CD4-positive, alpha-beta memory T cell (primary cell): Measurements from ENCODE around the gene OR6N1. TPM values are rescaled to one million over a fixed set of nuclear protein-coding genes. Genes with fewer than 3 reads are reported as not detected.

Experiments used
- CTCF ChIA-PET: fragments of 350-600 bp; sonication (Branson Sonifier 250); formaldehyde crosslinking; loops from one replicate; lab custom pipeline; 2021; ENCODE audit warnings: inconsistent platforms; ENCODE audit not compliant: partially characterized antibody; lab: Charles Lee
- POLR2A ChIA-PET: fragments of 350-600 bp; sonication (Branson Sonifier 250); formaldehyde crosslinking; loops from one replicate; lab custom pipeline; 2021; ENCODE audit not compliant: partially characterized antibody; lab: Charles Lee
- DNase-seq, 5 donors: peaks; one replicate each; pipeline versions ENCODE4 v3.0.0 to v3.0.0-alpha.2; 2020 to 2022; ENCODE audit warnings: mixed read lengths in 1 of 5
- H3K27ac ChIP-seq: one replicate; pipeline ENCODE4 v1.7.0; 2013; ENCODE audit warnings: low read depth, low read length
- H3K27me3 ChIP-seq: 2 replicates; pipeline ENCODE4 v1.7.0; 2013; ENCODE audit warnings: mild to moderate bottlenecking, low read length, moderate library complexity; ENCODE audit not compliant: insufficient read depth
- H3K36me3 ChIP-seq: 2 replicates; pipeline ENCODE4 v1.7.0; 2013; ENCODE audit warnings: mild to moderate bottlenecking, low read length, moderate library complexity; ENCODE audit not compliant: insufficient read depth
- H3K4me1 ChIP-seq: 2 replicates; pipeline ENCODE4 v1.7.0; 2013; ENCODE audit warnings: mild to moderate bottlenecking, low read length, moderate library complexity; ENCODE audit not compliant: insufficient read depth
- H3K4me3 ChIP-seq, 2 donors: one replicate each; pipeline ENCODE4 v1.7.0; 2013; ENCODE audit warnings: low read length in 2 of 2, mild to moderate bottlenecking in 1 of 2
- H3K9me3 ChIP-seq, 2 donors: one replicate each; pipeline ENCODE4 v1.7.0; 2013; ENCODE audit warnings: low read length in 2 of 2, control low read depth in 1 of 2; ENCODE audit not compliant: control insufficient read depth in 1 of 2
- H3K27ac Mint-ChIP-seq, 7 donors: one replicate each; pipeline ENCODE4 v1.8.0; 2020 to 2021; ENCODE audit warnings: mixed read lengths in 7 of 7, mild to moderate bottlenecking in 6 of 7, inconsistent platforms in 3 of 7, moderate library complexity in 3 of 7
- H3K27me3 Mint-ChIP-seq, 2 donors: one replicate each; pipeline ENCODE4 v1.8.0; 2020 to 2021; ENCODE audit warnings: mixed read lengths in 2 of 2
- H3K36me3 Mint-ChIP-seq, 2 donors: one replicate each; pipeline ENCODE4 v1.8.0; 2020 to 2021; ENCODE audit warnings: mixed read lengths in 2 of 2, inconsistent platforms in 1 of 2, mild to moderate bottlenecking in 1 of 2
- H3K4me1 Mint-ChIP-seq, 4 donors: one replicate each; pipeline ENCODE4 v1.8.0; 2020 to 2021; ENCODE audit warnings: mixed read lengths in 4 of 4, mild to moderate bottlenecking in 1 of 4
- H3K4me3 Mint-ChIP-seq, 8 donors: one replicate each; pipeline ENCODE4 v1.8.0; 2020 to 2021; ENCODE audit warnings: mixed read lengths in 8 of 8, mild to moderate bottlenecking in 7 of 8, moderate library complexity in 6 of 8, inconsistent platforms in 3 of 8
- H3K9me3 Mint-ChIP-seq, 8 donors: one replicate each; pipeline ENCODE4 v1.8.0; 2020 to 2021; ENCODE audit warnings: mixed read lengths in 8 of 8, mild to moderate bottlenecking in 5 of 8, inconsistent platforms in 3 of 8, moderate library complexity in 1 of 8
- intact Hi-C: fragments of 100-400 bp; cut with micrococcal nuclease; formaldehyde crosslinking; loops from one replicate; pipeline ENCODE4 v1.15.1; 2023
- polyA plus RNA-seq, 2 donors: library from polyadenylated mRNA; unstranded; fragments of 300-500 nt; fragmentation: Illumina TruSeq; gene quantifications; one replicate each; pipeline ENCODE4 v1.2.3, GENCODE V29; 2021
- total RNA-seq, 2 experiments: library from RNA; stranded (reverse); gene quantifications; one replicate each; pipeline ENCODE4 v1.2.3, GENCODE V29; 2021

The OR6N1 gene
- total and polyA plus RNA-seq, 4 experiments from 2014 or later, result not detected

- no peaks in the 10 kb centered on the region for H3K36me3 Mint-ChIP-seq
- Histone ChIP-seq H3K4me3 (no peak within 1 kb of the TSS), H3K9me3 (no peaks in the 10 kb centered on the region), H3K36me3 (no peaks in the 10 kb centered on the region), H3K27ac (no peak within 1 kb of the TSS), H3K4me1 (no peaks in the 10 kb centered on the region), H3K27me3 (no peaks in the 10 kb centered on the region)
- H3K4me1 Mint-ChIP-seq, result no peaks in the 10 kb centered on the region
- no peak within 1 kb of the TSS for H3K27ac Mint-ChIP-seq
- H3K27me3 Mint-ChIP-seq, result peaks cover 14 to 15% of the 10 kb centered on the region in 2 donors
- CTCF ChIA-PET, result no interaction called here
- no peak within 1 kb of the TSS for H3K4me3 Mint-ChIP-seq
- intact Hi-C loops, result no loop called here
- POLR2A ChIA-PET, result no interaction called here
- H3K9me3 Mint-ChIP-seq, result peaks cover 0 to 4% (median 0%) of the 10 kb centered on the region in 8 donors
- DNase-seq, result no peak
Measured at GRCh38 chr1:158754420-158754819, 17.6 kb downstream of the OR6N1 start, which contains the start of gene OR6K6. Gene OR6K6, plus strand, starts transcription at chr1:158754720. Its CDS starts 168 bp downstream, at chr1:158754888.

GRCh38 chr1:158752155-158752712 is 19.8 kb downstream of the OR6N1 start:
- peaks cover 0 to 4% (median 0%) of the 10 kb centered on the region in 8 donors for H3K9me3 Mint-ChIP-seq
- ChIA-PET POLR2A (no interaction called here), CTCF (no interaction called here)
- no peak overlapping the region for H3K4me3 ChIP-seq
- H3K9me3 ChIP-seq, result no peaks in the 10 kb centered on the region
- no peaks in the 10 kb centered on the region for H3K27me3 ChIP-seq
- no peak overlapping the region for H3K4me3 Mint-ChIP-seq
- no peak overlapping the region for H3K27ac Mint-ChIP-seq
- no peak for DNase-seq
- no peaks in the 10 kb centered on the region for H3K4me1 Mint-ChIP-seq
- H3K27me3 Mint-ChIP-seq, result peaks cover 7 to 16% of the 10 kb centered on the region in 2 donors
- no peaks in the 10 kb centered on the region for H3K4me1 ChIP-seq
- no peaks in the 10 kb centered on the region for H3K36me3 ChIP-seq
- no peak overlapping the region for H3K27ac ChIP-seq
- intact Hi-C loops, result no loop called here
- H3K36me3 Mint-ChIP-seq, result no peaks in the 10 kb centered on the region

GRCh38 chr1:158735848-158736247 is 36.1 kb downstream of the OR6N1 start:
- intact Hi-C loops, result no loop called here
- ChIA-PET POLR2A (no interaction called here), CTCF (no interaction called here)
- Mint-ChIP-seq H3K36me3 (no peaks in the 10 kb centered on the region), H3K4me3 (no peak overlapping the region), H3K9me3 (no peaks in the 10 kb centered on the region), H3K27me3 (peaks cover 4 to 11% of the 10 kb centered on the region in 2 donors), H3K4me1 (no peaks in the 10 kb centered on the region), H3K27ac (no peak overlapping the region)
- Histone ChIP-seq H3K4me3 (no peak overlapping the region), H3K27me3 (peaks cover 3% of the 10 kb centered on the region), H3K36me3 (no peaks in the 10 kb centered on the region), H3K9me3 (no peaks in the 10 kb centered on the region), H3K27ac (no peak overlapping the region), H3K4me1 (no peaks in the 10 kb centered on the region)
- DNase-seq, result no peak

DNA sequence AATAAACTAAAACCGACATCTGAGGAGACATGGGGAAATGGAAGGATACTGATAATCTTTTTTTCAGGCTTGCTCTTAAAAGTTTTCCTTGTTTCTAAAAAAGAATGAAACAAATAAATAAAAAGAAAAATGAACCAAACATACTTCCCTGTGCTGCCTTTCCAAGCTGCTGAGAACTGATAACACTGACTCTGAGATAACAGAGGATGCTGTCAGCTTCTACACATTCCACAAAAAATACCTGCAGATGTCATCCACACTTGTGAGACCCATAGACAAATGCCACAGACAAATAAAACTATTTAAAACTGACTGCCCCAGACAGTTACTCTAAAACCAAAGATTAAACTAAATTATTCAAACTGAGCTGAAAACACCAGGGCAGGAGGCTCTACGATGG is 39.5 kb downstream of the OR6N1 start:
- Mint-ChIP-seq H3K4me3 (no peak overlapping the region), H3K27me3 (peaks cover 3 to 4% of the 10 kb centered on the region in 2 donors), H3K36me3 (no peaks in the 10 kb centered on the region), H3K27ac (no peak overlapping the region), H3K9me3 (no peaks in the 10 kb centered on the region), H3K4me1 (peaks cover 0 to 4% (median under 1%) of the 10 kb centered on the region in 4 donors)
- ChIA-PET CTCF (no interaction called here), POLR2A (no interaction called here)
- H3K4me3 ChIP-seq, result no peak overlapping the region
- no peaks in the 10 kb centered on the region for H3K9me3 ChIP-seq
- H3K27me3 ChIP-seq, result peaks cover 3% of the 10 kb centered on the region
- DNase-seq, result no peak
- no peaks in the 10 kb centered on the region for H3K4me1 ChIP-seq
- H3K36me3 ChIP-seq, result no peaks in the 10 kb centered on the region
- intact Hi-C loops, result no loop called here
- H3K27ac ChIP-seq, result no peak overlapping the region

DNA sequence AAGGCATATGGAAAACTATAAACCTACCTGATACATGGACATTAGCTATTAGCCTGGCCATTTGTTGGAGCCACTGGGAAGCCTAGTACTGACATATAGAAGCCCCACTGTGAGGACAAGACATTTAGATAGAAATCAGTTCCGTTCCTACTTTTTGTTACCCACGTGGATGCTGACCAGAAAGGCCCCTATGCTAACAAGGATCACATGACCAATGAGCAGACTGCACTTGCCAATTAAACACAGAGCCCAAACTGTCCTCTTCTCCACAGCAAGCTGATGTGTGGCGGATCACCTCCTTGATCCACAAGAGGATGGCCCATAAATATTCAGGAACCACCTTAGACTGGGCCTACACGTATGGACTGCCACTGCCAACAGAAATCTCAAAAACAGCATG is 40.3 kb downstream of the OR6N1 start:
- H3K4me1 ChIP-seq, result no peaks in the 10 kb centered on the region
- H3K27ac ChIP-seq, result no peak overlapping the region
- ChIA-PET POLR2A (no interaction called here), CTCF (no interaction called here)
- H3K4me1 Mint-ChIP-seq, result peaks cover 0 to 4% (median under 1%) of the 10 kb centered on the region in 4 donors
- intact Hi-C loops, result no loop called here
- no peaks in the 10 kb centered on the region for H3K9me3 ChIP-seq
- no peaks in the 10 kb centered on the region for H3K9me3 Mint-ChIP-seq
- H3K27ac Mint-ChIP-seq, result peak overlapping the region in 1 of 7 donors; percentile 8
- peaks cover 3 to 4% of the 10 kb centered on the region in 2 donors for H3K27me3 Mint-ChIP-seq
- H3K4me3 Mint-ChIP-seq, result no peak overlapping the region
- peaks cover 3% of the 10 kb centered on the region for H3K27me3 ChIP-seq
- no peak for DNase-seq
- H3K36me3 Mint-ChIP-seq, result no peaks in the 10 kb centered on the region
- no peak overlapping the region for H3K4me3 ChIP-seq
- no peaks in the 10 kb centered on the region for H3K36me3 ChIP-seq

GRCh38 chr1:158730453-158730852 is 41.5 kb downstream of the OR6N1 start:
- Histone ChIP-seq H3K36me3 (no peaks in the 10 kb centered on the region), H3K27ac (no peak overlapping the region), H3K4me1 (no peaks in the 10 kb centered on the region), H3K9me3 (no peaks in the 10 kb centered on the region), H3K27me3 (peaks cover 3% of the 10 kb centered on the region), H3K4me3 (no peak overlapping the region)
- peaks cover 0 to 4% (median under 1%) of the 10 kb centered on the region in 4 donors for H3K4me1 Mint-ChIP-seq
- POLR2A ChIA-PET, result no interaction called here
- intact Hi-C loops, result no loop called here
- CTCF ChIA-PET, result no interaction called here
- no peak overlapping the region for H3K27ac Mint-ChIP-seq
- no peak for DNase-seq
- no peaks in the 10 kb centered on the region for H3K36me3 Mint-ChIP-seq
- no peaks in the 10 kb centered on the region for H3K9me3 Mint-ChIP-seq
- H3K27me3 Mint-ChIP-seq, result peaks cover 1 to 9% of the 10 kb centered on the region in 2 donors
- no peak overlapping the region for H3K4me3 Mint-ChIP-seq

- Histone ChIP-seq H3K27ac (no peak overlapping the region), H3K4me1 (no peaks in the 10 kb centered on the region), H3K27me3 (peaks cover 2% of the 10 kb centered on the region), H3K9me3 (no peaks in the 10 kb centered on the region), H3K4me3 (no peak overlapping the region), H3K36me3 (no peaks in the 10 kb centered on the region)
- intact Hi-C loops, result no loop called here
- POLR2A ChIA-PET, result no interaction called here
- peaks cover 8 to 14% of the 10 kb centered on the region in 2 donors for H3K27me3 Mint-ChIP-seq
- no peak overlapping the region for H3K4me3 Mint-ChIP-seq
- peaks cover 0 to 4% (median under 1%) of the 10 kb centered on the region in 4 donors for H3K4me1 Mint-ChIP-seq
- CTCF ChIA-PET, result no interaction called here
- no peaks in the 10 kb centered on the region for H3K36me3 Mint-ChIP-seq
- peak overlapping the region in 1 of 7 donors; percentile 39 for H3K27ac Mint-ChIP-seq
- H3K9me3 Mint-ChIP-seq, result no peaks in the 10 kb centered on the region
- DNase-seq, result no peak
Measured at GRCh38 chr1:158728510-158729225, 43.3 kb downstream of the OR6N1 start.
